Brain pericyte (primary cell): ENCODE measurements around the gene ADD1.
"Not testable (repeated sequence)": the region's sequence is repeated elsewhere in the genome, so short reads cannot be mapped to it uniquely, and the experiment has no call there.

Source experiments
- DNase-seq: peaks from one replicate; pipeline ENCODE4 v3.0.0-alpha.2; 2012; ENCODE audit warnings: low read depth, low spot score

Gene ADD1

GRCh38 chr4:2934077-2934812 is 90.6 kb downstream of the ADD1 start:
- no peak for DNase-seq

DNA sequence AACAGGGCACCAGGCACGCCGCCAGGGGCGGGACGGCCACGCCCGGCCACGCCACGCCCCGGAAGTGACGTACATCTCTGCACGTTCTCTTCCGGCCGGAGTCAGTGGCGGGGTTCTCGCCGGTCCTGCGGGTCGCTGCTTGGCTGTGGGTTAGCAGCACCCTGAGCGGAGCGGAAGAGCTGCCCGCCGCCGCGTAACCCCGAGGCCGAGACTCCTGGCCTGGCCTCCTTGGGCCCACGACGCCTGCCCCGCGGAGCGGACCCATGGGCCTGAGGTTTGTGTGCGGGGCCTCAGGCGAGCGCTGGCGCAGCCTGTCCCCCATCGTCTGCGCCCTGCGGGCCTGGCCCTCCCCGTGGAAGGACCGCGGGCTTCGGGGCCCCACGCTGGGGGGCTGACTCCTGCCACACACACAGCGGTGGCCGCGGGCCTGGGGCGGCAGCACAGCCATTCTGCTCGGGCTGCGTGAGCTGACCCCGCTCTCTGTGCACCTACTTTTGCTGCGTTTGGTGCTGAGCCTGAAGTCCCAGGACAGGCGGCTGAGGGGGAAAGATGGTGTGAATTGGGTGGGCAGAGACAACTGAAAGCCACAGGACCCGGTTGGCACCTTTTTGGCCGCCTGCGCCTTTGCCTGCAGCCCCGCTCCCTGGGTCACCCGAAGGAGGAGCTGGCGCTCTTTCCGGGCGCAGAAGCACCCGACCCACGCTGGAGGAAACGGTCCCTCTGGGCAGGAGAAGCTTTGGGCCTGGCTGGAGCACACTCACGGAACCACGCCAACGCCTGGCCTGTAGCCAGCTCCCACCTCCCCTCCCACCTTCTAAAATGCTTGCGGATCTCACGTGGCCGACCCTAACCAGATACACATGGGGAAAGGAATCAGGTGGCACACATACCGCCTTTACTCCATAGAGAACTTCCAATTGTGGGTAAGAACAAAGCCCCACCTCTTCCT is 91.4 kb downstream of the ADD1 start:
- DNase-seq = peak; percentile 67

- DNase-seq = no peak
These were observed 92.4 kb downstream of the ADD1 start for GRCh38 chr4:2935762-2936743.

DNA sequence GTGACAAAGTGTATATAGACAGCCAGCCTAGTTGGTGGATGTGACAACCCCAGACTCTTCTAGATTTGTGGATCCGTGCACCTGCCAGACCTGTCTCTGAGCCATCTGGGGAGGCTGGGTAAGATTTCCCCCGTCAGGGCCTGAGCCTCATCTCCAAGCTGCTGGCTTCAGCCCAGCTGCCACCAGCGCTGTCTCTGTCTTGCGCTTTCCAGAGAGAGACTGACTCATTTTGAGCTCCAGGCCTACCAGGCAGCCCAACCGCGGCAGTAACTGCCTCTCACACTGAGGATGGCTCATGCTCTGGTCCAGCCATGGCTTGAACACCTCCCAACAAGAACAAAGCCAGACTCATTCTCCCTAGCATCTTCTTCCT is 93.1 kb downstream of the ADD1 start:
- no peak for DNase-seq

DNA sequence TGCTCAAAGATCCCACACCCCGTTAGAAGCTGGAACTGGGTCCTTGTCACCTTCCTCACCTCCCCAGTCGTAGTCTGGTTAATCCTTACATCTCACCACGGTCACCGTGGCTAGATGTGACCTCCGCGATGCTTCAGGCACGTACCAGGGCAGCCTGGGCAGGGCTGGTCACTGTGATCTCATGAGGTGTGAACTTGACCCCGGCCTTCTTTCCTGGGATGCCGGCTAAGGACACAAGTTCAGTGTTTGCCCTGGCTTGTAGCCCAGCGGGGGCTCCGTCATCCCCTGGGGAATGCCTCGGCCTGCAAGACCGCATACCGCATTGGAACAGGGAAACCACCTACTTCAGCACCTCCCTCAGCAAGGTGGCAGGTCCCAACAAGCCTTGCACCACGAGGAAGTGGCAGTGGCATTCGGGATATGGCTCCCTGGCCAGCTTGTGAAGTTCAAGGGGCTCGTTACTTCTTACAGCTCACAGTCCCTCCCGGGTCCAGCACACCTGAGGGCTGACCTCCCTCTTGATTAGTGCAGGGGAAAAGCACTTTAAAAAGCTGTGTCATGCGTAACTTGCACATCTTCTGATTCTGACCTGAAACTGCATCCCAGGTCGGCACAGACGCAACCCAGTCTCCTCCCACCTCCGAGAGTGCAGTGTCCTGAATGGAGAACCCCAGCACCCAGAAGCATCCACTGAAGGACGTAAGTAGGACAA is 93.7 kb downstream of the ADD1 start:
- no peak for DNase-seq

- DNase-seq = no peak
These were observed 94.3 kb downstream of the ADD1 start for GRCh38 chr4:2937986-2938385.

GRCh38 chr4:2938411-2938810 is 94.8 kb downstream of the ADD1 start:
- not testable (repeated sequence) for DNase-seq

GRCh38 chr4:2938906-2939305 is 95.3 kb downstream of the ADD1 start:
- DNase-seq = no peak

- no peak for DNase-seq
These were observed 96.0 kb downstream of the ADD1 start for GRCh38 chr4:2939383-2940243.

- DNase-seq = no peak
These were observed 96.9 kb downstream of the ADD1 start for GRCh38 chr4:2940267-2941137.

- DNase-seq = no peak
These were observed 97.7 kb downstream of the ADD1 start for GRCh38 chr4:2941138-2942036.

DNA sequence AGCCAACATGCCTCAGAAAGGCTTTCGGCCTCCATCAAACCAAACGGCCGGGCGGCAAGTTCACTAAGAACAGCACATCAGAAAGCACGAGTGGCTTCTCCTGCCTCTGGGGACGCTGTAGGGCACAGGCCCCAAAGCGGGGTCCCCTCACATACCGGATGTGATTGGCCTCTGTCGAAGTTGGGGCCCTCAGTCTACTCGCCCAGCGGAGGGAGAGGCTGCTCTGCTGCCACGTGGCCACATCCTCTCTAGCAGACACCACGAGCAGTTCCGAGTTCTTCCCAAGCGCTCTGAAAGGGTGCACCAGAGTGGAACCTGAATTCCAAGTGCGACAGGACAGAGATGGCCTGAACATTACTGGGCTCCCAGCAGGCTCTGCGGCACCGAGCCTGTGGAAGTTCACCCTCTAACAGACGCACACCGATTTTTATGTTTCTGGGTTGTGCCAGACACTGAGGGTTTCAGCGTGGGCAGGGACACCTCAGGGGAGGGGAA is 98.4 kb downstream of the ADD1 start:
- DNase-seq = no peak

DNA sequence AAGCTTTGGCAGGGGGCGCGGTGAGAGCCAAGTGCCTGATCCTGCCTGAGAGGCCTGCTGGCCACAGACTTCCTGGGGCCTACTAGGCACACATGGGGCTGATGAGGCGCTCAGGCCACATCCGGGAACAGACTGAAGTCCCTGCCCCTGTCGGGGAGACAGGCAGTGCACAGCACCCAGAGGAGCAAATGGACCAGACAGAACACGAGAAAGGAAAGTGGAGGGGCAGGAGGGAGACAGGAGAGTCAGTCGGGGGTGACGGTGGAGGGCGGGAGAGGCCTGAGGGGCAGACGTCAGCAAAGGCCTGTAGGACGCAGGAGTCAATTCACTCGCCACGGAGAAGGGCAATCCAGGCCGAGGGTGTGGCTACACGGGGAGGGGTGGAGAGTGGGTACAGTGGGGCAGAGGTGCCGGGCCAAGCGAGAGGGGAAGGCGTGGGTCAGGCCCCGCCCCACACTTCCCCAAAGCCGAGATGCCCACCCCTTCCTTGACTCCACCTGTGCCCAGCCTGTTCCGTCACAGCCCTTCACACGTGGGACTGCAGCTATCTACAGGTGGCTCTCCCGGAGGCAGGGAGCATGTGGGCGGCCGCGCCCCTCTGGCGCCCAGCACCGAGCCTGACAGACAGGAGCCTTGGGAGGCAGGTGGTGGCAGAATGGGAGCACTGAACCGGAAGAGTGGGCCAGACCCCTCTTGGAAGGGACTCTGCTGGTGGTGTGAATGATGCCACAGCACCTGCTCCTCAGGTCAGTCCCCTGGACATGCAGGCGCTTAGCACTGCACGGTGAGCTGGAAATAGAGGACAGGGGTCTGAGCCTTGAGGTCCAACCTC is 99.1 kb downstream of the ADD1 start:
- no peak for DNase-seq

DNA sequence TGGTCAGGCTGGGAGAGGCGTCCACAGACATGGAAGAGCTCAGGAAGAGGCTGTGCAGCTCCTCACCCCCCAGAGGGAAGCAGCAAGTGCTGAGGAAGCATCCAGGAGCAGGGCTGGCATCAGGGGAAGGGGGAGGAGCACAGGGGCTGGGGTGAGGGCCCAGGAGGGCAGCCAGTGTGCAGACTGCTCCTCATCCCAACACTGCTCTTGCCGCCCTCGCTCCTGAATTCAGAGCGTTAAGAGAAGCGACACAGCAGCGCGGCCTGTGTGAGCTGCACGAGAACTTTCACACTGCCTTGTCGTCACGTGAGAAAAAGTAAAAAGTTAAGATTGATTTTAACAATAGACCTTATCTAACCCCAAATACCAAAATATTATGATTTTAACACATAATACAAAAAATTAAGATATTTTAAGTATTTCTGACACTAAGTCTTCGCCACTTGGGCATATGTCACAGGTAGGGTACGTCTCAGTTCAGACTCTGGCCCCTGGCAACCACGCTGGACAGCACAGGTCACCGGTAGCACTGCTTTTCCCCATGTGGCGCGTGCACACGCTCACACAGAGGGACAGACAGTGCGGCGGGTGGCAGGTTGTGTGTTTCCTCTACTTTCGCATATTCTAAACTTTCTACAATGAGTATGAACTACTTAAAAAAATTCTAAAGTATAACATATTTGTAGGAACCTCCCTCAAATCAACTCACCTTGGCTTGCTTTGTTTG is 99.9 kb downstream of the ADD1 start:
- no peak for DNase-seq

DNA sequence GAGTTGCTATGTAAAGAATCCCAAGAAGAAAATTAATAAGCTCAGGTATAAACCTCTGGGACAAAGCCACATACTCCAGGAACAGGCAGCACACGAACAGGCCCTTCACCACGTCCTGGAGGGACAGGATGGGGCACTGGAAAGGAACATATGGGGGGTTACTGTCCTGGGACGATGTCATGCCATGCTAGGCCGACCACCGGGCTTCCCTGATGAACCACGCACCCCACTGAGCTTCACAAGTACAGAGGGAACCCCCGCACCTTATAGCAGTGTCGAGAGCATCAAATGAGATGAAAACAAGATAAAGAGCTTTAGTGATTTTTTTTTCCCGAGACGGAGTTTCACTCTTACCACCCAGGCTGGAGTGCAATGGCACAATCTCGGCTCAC is 100.4 kb downstream of the ADD1 start:
- DNase-seq = no peak
